GM19035 (cell line): ENCODE measurements around the gene GDF11.
A peak's percentile ranks its signal among the peaks of the same experiment; 100 is the strongest.

Source experiments
- ATAC-seq: cut with Tn5 transposase; IDR thresholded peaks from one replicate; pipeline ENCODE4 v1.9.1; 2021; ENCODE audit not compliant: unreplicated experiment

Gene GDF11

DNA sequence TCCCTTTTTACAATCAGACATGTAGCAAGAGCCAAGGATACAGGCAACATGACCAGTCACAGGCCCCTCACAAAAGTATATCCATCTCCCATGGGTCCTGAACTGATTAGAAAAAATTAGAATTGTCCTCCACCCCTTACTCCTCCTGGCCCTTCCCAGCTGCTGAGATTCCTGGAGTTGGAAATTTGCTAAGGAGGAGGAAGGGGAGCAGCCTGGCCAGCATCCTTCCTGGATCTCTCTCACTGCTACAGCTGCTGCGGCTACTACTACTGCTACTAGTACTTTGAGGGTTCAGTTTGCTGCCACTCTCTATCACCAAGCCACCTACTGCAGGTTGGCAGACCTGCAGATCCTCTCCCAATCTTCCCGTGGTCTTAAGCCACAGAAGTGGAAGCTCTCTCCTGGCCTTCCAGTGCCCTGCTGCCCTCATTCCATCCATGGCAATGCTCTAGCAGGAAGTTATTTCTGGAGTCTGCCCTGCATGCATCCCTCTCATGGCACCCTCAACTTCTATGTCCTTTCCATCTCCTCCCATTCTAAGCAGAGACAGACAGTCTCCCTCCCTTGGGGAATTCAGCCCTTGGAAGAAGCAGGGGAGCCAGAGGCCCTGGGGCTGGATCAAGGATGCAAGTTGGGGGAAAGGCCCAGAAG lies 36.2 kb upstream of the GDF11 start:
- no peak for ATAC-seq

DNA sequence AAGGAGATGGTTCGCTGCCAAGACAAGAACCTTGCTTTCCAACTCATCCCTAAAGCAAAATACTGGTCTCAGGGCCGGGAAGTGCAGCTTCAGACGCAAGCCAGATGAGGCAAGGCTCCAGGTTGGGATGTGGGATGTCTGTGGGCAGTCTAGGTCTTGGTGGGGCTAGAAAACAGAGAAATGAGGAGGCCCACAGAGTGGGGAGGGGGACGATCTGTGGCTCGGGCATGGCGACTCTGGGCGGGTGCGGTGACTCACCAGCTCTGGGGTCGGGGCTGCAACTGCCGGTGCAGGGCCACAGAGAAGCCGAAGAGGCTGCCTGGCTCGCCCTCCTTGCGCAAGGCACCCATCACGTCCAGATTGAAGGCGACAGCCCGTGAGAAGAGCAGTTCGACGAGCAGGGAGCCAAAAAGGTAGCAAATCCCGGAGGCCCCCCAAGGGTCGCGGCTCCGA lies 35.7 kb upstream of the GDF11 start:
- ATAC-seq: no peak

DNA sequence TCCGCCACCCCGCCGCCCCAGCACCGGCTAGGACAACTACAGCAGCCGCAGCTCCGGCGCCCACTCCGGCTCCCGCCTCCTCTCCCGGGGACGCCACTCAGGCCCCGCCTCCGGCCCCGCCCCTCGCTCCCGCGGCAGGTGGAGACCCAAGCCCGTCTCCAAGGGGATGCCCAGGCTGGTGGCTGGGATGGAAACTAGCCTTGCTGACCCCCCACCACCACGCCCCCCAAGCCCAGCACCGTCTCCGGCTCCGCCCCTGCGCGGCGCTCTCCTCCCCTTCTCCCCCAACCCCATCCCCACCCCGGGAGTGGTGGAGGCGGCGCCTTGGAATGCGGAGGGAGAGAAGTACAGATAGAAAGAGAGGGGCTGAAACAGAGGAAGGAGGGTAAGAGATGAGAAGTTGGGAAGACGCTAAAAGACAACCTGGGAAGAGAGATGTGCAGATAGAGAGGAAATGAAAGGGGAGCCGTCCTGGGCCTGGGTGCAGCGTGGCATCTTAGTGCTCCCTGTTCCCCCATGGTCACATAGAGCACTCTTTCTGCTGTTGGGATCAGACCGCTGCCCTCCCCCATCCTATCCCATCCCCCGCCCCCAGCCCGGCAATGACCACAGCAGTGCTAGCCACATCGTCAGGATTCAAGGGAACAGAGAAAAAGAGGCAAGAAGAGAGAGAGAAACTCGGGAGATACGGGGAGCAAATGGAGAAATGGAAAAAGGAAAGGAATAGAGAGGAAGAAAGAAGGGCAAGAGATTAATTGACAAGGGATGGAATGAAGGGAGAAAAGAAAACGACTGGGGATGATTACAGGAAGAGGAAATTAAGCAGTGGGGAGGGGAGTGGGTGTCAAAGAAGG lies 34.9 kb upstream of the GDF11 start, which contains the start of gene ITGA7:
TSS of gene ITGA7 (minus strand) at position 64 of the 854 bp plus-strand sequence. CDS start 222 bp downstream, outside the sequence.
- peak; percentile 65 for ATAC-seq

DNA sequence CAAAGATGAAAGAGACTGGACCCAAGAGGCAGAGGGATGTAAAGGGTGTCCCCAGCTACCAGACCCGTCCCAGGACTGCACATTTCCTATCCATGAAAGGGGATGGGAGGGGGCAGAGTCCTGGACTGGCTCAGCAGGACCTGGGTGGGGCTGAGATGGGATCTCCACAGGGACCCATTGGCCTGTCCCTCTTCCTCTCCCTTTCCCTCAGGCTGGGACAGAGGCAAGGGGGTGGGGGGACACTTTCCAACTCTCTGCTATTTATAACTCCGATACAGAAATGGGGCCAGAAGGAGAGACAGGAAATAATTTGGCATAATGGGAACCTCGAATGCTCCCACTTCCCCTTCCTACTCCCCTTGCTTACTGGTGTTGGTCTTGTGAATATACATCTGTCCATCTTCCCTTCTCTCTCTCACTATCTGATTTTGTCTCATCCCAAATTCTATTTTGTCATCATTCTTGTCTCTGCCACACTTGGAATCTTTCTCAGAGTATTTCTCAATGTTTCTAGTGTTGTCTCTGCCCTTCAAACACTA lies 34.2 kb upstream of the GDF11 start:
- no peak for ATAC-seq

DNA sequence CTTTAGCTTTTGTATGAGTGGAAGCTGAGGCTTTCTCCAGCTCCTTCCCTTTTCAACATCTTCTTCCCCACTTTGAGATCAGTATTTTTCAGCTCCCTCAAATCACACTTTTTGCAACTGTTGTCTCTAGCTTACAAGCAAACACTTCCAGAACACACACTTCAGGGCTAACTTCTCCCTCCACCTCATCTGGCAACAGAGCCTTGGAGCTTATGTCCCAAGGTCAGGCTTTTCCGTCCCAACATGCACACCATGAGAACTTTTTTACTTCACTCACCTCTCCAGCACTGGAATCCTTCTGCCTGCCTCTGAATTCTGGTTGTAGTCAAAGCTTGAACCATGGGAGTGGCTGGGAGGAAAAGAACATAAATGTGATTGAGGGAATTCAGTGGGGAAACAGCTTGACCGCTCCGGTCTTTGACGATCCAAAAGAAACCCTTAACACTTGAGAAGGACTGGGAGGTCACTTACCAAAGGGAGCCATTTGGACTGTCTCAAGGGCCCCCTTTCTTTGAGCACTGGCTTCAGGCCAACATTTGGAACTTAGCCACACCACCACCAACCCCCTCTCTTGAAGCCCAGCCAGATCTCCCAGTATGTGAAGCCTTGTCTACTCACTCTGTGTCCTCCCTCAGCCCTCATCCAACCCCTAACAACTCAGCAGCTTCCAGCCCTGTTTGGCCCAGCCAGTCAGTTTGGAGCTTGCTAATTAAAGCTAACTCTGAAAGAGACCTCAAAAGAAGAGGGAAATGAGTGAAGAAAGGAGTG lies 31.0 kb upstream of the GDF11 start:
- no peak for ATAC-seq

DNA sequence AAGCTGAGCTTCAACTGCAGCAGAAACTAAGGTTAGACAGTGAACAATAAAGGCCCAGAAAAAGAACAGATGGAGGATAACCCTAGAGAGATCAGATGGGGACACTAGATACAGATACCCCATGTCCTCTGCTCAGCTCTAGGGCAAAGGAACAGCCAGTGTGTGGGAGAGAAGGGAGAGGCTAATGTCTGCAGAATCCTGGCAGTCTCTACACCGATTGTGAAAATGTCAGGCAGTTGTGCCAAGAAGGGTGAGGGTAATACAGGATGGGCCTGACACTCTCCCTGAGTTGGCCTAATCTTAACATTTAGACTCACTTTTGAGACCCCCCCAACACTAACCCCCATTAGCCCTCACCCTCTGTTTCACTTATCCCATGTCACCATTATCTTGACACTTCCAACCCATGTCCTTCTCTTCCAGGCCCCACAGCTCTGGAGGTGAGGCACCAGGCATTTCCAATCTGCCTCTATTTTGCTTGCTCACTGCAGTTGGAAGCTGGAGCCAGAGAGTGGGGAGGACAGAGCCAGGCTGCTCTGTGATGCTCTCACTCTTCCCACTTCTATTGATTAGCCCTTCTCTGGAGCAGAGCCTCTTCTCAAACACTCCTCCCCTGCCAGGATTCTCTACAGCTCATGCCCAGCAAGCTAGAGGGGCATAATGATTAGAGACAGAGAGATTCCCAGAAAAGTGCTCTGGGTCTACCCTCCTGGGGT lies 30.1 kb upstream of the GDF11 start:
- ATAC-seq: no peak

DNA sequence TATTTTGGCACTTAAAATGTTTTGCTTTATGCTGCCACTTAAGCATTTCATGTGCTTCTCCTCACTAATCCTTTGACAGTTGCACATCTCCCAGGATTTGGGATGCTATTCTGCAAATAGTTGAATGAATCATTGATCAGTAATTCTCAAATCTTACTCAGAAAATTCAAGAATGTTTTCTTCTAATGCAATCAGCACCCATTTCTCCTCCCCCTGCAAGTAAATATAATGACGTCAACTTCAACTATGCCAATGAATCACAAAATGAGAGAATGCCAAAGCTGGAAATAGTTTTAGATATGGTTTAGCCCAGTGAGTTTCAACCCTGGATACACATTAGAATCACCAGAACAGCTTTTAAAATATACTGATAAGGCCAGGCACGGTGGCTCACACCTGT lies 29.2 kb upstream of the GDF11 start:
- ATAC-seq: no peak

DNA sequence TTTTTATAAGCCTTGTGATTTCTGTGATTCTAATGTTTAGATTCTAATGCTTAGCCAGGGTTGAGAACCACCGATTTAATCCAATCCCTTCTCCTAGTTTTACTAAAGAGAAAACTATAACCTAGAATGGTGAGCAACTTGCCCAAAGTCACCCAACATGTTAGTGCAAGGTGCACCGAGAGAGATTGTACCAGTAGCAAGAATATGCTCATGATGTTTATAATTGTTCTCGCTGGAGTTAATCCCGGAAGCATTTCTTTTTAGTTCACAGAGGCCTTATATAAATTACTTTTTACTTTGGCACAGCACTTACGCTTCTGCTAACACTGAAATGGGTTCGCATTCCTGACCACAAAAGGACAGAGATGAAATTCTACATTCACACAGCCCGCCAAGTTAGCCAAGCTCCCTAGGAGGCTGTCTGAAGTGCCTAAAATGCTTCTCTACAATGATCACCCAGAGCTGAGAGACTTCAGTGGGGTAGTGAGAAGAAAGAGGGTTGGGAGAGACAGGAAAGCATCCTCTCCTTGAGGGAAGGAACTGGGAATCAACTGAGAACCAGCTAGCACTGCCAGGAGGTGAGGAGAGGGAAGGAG lies 27.7 kb upstream of the GDF11 start:
- peak; percentile 2 for ATAC-seq

DNA sequence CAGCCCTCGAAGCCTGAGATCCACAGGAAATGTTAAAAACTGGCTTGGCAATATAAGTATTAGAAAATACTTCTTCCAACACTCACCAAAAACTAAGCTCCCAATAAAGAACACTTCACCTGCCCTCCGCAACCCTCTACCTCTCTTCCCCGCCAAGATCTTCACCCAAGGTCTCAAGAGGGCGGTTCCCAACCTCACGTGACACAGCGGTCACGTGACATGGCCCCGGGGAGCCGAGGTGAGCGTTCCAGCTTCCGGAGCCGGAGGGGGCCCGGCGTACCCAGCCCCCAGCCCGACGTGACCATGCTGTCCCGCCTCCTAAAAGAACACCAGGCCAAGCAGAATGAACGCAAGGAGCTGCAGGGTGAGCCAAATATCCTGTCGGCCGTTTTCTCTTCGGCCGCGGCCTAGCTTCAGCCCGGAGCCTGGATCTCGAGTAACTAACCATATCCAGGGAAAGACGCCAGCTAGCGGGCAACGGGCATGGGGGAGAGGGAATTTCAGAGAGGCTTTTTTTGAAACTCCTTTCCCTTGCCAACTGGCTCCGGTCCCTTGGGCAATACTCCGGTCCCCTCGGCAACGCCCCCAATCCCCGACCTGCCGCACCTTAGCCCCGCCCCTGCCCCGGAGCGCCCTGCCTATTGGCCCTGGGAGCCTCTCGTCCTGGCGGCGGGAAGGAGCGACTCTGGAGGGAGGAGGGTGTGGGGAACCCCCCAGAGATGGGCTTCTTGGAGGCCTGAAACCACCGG lies 26.9 kb upstream of the GDF11 start, which contains the start of gene BLOC1S1:
TSS of gene BLOC1S1 (plus strand) at position 214 of the 749 bp plus-strand sequence. CDS start at position 220, 6 bp downstream.
- ATAC-seq: peak; percentile 97

DNA sequence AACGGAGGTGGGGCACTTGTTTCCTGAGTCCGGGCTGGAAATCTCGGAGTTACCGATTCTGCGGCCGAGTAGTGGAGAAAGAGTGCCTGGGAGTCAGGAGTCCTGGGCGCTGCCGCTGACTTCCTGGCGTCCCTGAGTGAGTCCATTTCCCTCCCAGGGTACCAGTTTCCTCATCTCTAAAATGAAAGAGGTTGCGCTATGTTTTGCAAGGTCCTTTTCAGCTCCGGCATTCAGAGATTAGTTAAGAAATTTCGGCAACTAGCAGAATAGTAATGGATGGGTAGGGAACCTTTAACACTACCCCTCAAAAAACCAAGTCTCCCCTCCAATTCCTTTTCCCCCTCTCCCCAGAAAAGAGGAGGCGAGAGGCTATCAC lies 26.4 kb upstream of the GDF11 start:
- no peak for ATAC-seq

DNA sequence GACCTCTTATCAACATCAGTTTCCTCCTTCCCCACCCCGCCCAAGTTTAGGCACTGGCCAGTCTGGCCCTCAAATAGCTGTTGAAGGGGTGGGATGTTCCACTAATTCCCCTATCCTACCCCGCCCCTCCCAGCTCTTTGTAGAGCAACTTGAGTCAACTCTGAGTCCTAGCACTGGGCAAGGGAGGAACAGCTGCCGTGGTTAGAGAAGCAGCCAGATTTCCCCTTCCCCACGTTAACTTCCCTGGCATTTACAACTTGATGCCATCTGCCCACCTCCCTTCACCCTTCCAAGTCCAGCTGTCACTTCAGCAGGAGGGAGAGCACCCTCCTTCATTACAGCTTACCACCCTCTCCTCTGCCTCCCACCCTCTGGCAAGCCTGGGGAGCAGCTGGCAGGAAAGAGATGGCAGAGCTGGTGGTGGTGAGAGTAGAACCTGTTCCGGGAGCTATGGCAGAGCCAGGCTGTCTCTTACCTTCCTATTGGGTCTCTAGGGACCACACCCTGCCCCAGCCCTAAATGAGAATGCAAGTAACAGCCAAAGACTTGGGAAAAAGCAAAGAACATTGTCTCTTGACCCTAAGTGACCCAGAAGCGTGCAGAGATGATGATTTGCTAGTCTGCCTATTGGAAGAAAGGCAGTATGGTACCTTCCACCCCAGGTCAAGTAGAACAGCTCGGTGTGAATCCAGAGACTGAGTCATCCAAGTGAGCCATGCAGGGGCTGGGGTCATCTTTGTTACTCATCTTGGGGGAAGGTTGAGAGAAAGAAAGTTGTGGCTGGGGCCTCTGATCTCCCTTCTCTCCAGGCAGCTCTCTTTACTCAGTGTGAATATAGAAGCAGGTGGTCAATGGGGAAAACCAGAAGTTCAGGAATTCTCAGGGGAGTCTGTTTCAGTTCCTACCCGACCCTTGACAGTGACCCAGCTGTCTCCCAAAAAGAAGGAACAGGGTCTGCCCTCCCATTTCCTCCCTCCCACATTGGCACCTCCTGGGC lies 25.6 kb upstream of the GDF11 start:
- ATAC-seq: no peak

DNA sequence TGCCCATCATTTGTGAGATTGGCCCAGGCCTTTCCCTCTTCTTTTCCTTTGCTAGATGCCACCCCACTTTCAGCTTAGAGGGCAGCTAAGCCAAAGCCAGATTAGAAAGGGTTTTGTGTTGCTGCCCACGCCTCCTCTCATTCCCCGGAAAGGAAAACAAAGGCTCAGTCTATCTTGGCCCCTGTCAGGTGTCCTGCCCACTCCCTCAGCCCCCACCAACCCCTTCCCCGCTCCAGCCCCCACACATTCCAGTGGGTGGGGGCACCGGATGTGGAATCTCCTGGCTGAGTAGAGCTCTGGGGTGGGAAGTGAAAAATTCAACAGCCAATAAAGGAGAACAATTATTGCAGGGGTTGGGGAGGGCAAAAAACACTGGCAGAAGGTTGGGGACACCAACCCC lies 24.9 kb upstream of the GDF11 start:
- no peak for ATAC-seq

DNA sequence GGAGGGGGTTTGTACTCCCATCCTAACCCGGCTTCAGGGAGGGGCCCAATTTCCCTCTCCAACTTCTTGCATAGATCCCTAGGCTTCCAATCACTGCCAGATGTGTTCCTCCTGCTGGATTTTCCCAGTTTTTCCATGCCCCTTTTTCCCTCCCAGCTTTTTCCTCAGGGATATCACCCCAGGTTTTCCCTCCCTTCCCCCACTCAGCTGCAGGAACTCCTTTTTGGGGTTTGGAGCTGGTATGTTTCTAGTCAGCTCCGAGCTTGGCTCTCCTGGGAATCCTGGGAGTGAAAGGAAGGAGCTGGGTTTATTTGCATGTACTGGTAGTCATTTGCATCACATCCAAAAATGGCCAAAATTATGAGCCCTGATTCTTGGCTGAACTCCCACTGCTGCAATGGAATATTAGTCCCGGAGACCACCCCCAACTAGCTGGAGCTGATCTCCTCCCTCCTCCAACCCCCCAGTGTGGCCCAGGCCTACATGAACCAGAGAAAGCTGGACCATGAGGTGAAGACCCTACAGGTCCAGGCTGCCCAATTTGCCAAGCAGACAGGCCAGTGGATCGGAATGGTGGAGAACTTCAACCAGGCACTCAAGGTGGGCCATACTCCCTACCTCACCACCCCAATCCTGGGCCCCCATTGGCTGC lies 24.2 kb upstream of the GDF11 start:
- ATAC-seq: no peak

DNA sequence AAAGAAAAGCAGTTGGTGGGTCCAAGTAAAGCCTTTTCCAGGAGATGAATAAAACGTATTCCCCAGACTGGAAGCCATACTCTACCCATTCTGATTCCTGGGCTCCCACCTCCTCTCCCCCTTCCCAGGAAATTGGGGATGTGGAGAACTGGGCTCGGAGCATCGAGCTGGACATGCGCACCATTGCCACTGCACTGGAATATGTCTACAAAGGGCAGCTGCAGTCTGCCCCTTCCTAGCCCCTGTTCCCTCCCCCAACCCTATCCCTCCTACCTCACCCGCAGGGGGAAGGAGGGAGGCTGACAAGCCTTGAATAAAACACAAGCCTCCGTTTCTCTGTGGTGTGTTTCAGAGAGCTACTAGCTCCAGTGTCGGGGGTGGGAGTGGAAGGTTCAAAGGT lies 23.6 kb upstream of the GDF11 start:
- ATAC-seq: no peak

DNA sequence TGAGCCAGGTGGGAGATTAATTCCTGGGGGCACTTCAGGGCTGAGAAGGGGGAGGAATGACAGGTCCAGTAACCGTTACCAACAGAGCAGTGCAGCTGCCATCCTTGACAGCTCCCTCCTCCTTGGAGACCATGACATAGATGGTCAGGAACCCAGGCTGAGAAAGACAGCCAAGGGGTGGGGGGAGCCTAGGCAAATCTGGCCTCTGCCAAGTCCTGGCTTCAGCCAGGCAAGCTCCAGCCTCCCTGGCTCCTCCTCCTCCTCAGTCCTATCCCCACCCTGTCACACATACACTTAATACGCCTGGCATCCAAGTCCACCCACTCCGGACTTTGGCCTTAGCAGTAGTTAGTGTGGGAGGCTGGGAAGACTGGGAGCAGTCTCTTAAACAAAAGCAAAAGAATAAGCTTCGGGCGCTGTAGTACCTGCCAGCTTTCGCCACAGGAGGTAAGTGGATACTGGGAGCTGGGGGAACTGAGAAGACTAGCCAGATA lies 22.8 kb upstream of the GDF11 start, which contains the start of gene RDH5:
TSS of gene RDH5 (plus strand) at position 323 of the 494 bp plus-strand sequence. CDS start 792 bp downstream, outside the sequence.
- no peak for ATAC-seq

DNA sequence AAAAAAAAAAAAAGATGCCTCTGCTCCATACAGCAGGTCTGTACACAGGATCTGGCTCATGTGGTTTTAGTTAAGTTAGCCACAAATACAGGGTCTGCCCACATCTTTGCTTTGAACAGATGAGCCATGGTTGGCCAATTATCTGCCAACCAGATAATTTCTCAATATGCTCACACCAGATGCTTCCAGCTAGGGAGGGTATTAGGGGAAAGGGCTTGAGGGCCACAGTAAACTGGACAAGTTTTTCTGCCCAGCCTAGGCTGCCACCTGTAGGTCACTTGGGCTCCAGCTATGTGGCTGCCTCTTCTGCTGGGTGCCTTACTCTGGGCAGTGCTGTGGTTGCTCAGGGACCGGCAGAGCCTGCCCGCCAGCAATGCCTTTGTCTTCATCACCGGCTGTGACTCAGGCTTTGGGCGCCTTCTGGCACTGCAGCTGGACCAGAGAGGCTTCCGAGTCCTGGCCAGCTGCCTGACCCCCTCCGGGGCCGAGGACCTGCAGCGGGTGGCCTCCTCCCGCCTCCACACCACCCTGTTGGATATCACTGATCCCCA lies 22.0 kb upstream of the GDF11 start:
- no peak for ATAC-seq

DNA sequence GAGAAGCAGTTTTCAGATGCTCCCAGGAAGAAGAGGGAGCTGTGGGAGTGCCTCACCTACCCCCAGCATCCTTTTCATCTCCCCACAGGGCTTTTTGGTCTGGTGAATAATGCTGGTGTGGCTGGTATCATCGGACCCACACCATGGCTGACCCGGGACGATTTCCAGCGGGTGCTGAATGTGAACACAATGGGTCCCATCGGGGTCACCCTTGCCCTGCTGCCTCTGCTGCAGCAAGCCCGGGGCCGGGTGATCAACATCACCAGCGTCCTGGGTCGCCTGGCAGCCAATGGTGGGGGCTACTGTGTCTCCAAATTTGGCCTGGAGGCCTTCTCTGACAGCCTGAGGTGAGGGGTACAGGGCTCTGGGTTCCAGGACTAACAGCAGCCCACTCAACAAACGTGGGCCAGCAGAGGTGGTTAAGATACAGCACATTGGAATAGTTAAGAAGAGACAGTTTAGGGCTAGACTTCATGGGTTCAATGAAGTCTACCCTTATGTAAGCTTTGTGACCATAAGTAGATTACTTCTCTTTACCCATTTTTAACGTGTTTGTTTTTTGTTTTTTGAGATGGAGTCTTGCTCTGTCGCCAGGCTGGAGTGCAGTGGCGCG lies 21.2 kb upstream of the GDF11 start:
- no peak for ATAC-seq
